ENCODE results near the gene OR52N4.
A peak's percentile ranks its signal among the peaks of the same experiment; 100 is the strongest.
"Not testable (repeated sequence)": the region's sequence is repeated elsewhere in the genome, so short reads cannot be mapped to it uniquely, and the experiment has no call there.

The OR52N4 gene

DNA sequence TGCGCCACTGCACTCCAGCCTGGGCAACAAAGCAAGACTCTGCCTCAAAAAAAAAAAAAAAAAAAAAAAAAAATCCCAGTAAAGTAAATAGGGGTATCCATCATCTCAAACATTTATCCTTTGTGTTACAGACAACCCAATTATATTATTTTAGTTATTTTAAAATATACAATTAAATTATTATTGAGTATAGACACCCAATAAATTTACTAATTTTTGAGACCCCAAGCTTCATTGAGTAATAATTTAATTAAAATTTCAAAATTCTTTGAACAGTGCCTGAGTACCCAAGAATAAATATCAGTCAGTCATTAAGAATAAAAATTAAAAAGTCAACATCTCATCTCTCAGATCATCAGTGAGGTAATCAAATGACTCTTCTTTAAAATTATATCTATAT, at the start of gene OR52N4:
Gene OR52N4, plus strand, starts transcription at position 301 of the 400 bp plus-strand sequence. CDS start 498 bp downstream, outside the sequence.
- DNase-seq, result no peak

DNA sequence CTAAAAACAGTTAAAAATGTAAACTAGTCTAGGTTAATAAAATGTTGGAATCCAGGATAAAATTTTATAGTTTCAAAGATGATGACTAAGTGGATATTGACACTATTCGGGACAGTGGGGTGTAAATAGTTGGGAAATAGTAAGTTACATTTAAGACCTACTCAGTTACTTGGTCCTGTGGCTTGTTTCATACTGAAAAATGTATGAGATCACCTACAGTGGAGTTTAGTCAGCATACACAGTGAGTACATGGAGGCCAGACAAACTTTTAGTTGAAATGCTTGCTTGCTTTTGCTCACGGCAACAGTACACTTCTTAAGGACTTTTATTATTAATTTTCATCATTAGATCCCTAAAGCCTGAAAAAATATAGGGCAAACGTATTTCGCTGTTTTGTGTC, 48.4 kb upstream of the OR52N4 start:
- peak; percentile 12 for DNase-seq

DNA sequence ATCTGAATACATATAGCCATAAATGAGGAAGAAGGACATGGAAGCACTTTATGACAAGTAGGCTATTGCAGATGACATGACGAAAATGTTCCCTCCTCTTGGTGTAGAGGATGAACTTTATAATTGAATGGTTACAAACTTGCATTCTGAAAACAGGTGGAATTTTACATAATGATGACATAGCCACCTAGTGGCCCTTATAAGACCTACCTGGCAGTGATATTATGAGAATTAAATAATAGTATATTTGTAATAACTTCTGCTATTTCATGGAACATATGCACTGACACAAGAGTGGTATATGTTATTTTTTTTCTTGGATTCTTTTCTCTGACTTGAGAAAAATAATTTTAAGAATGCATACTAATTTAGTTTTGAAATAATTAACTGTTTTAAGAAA, 41.5 kb upstream of the OR52N4 start:
- no peak for DNase-seq

DNA sequence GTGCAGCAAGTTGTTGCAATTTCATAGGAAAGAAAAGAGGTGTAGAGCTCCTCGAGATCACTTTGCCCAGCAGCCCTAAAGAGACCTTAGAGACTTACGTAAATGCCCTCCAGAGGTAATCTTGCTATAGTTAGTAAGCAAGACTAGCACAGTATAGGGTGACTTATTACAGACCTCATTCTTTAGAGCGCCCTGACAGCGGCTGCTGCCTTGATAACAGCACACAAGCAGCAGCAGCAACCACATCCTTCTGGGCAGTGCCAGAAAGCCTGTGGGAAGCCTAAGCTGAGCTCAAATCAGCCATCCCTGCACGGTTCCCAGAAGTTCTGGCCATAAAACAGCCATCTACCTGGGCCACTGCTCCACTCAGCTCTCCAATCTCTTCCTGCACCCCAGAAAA, 40.3 kb upstream of the OR52N4 start:
- no peak for DNase-seq

GRCh38 chr11:5716518-5716917, 37.5 kb upstream of the OR52N4 start:
- not testable (repeated sequence) for DNase-seq

GRCh38 chr11:5719703-5720495, 34.1 kb upstream of the OR52N4 start:
- no peak for DNase-seq

DNA sequence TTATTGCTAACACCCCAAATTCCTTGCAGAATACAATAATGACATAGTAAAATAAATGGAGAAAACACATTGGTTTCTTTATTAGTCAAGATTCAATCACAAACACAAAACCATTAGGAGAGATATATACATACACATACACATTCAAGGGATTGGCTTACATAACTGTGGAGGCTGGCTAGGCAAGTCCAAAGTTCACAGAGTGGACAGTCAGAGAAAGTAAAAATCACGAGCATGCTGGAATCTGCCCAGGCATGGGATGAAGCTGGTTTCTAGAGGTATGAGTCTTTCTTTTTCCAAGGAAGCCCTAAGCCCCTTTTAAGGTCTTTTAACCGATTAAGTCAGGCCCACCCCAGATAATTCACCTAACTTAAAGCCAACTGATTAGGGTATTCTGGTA, 31.4 kb upstream of the OR52N4 start:
- DNase-seq, result no peak

DNA sequence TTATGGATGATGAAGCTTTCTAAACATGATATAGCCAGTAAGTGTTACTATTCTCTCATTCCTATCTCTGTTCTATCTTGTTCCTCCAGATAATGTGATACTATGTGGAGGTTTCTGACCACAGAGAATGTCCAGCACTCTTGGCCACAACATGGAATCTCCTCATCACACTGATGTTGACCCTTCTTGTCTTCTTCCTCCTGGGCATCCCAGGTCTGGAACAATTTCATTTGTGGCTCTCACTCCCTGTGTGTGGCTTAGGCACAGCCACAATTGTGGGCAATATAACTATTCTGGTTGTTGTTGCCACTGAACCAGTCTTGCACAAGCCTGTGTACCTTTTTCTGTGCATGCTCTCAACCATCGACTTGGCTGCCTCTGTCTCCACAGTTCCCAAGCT, 27.7 kb upstream of the OR52N4 start:
- DNase-seq, result no peak

DNA sequence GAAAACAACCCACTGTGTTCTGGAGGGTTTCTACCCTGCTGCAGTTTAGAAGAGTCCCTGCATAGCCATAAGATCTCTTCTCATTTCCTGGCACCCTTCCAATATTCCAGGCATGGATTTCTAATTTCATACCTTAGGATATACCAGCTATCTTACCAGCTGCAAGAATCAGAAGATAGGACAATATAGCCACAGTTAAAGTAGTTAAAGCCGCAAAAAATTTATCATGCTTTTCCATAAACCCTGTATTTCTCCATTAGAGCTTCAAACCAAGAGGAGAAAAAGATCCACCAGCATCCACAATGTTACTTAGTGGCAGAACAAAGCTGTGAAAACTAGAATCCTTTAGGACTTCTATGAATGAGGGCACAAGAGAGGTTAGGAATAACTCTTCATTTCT, 26.4 kb upstream of the OR52N4 start:
- no peak for DNase-seq

- no peak for DNase-seq
Measured at GRCh38 chr11:5736396-5736795, 17.6 kb upstream of the OR52N4 start, which contains the start of gene OR56B1. OR56B1 (plus strand) TSS chr11:5736448; CDS start chr11:5736517, 69 bp downstream.

GRCh38 chr11:5737091-5737490, 17.0 kb upstream of the OR52N4 start:
- peak; percentile 31 for DNase-seq

DNA sequence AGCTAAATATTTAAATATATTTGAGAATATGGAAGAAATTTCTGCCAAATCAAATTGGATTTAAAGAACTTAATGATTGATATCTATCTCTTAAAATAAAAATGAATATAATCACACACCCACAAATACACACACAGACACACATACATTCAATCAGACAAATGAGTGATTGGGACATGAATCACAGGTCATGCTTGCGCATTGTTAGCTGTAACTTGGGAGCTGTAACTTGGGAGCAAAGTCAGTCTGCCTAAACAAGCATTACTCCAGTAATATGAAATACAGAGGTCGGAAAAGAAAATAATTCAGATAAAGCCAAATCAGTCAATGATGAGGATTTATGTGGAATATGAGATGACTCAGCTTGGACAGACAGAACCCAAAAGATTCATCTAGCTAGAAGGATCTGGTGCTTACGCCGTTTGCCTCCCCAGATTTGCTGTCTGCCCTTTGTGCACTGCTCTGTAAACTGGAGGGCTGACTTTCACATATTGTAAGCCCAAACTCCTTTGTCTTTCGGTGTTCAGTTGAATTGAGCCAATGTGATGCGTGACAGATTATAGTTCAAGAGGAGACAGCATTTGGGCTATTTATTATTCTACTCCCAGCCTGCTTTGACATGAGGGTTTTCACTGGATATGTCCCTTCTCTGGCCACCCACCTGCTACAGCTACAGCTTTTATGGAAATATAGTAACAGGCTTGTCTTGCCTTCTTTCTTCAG, 16.2 kb upstream of the OR52N4 start:
- DNase-seq, result no peak

DNA sequence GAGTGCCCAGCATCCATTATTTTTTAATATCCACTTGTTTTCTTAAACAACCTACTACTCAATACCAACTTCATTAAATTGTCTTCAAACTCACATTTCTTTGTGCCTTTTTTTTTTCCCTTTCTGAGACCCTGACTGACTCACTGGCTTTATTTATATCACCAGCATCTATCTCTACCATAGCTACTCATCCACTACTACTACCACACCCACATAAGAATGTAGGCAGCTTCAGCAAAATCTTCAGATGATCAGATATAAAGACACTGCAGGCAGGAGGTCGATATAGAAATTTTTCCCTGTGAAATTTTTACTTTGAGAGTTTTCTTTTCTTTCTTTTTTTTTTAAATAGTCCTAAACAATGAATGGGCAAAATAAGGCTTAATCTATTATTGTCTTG, 15.6 kb upstream of the OR52N4 start:
- no peak for DNase-seq

DNA sequence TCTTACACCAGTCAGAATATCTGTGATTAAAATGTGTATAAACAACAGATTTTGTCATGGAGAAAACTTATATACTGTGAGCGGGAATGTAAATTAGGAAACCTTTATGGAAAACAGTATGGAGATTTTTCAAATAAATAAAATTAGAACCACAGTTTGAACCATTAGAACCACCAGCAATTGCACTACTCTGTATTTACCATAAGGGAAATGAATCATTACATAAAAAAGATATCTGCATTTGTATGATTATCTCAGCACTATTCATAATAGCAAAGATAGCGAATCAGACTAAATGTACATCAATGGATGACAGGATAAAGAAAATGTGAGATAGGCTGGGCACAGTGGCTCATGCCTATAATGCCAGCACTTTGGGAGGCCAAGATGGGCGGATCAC, 7.4 kb upstream of the OR52N4 start:
- no peak for DNase-seq

- no peak for DNase-seq
Measured at GRCh38 chr11:5749836-5750235, 4.2 kb upstream of the OR52N4 start.

DNA sequence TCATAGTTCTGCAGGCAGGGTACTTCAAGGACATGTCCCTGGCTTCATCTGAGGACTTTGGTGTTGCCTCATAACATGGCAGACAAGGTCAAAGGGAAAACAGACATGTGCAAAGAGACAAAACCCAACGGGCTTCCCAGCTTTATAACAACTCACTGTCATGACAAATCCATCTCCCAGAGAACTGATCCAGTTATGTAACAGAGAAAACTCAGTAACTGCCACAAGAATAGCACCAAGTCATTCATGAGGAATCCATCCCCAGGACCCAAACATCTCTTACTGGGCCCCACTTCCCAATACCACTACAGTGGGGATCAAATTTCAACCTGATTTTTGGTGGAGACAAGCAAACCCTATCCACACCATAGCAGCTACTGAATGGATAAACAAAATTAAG, 13.0 kb downstream of the OR52N4 start:
- DNase-seq, result no peak

- DNase-seq, result no peak
Measured at GRCh38 chr11:5783255-5783654, 29.2 kb downstream of the OR52N4 start, which contains the start of gene OR52N5. OR52N5 (minus strand) TSS chr11:5783355; CDS start chr11:5778634, 4,721 bp downstream.

DNA sequence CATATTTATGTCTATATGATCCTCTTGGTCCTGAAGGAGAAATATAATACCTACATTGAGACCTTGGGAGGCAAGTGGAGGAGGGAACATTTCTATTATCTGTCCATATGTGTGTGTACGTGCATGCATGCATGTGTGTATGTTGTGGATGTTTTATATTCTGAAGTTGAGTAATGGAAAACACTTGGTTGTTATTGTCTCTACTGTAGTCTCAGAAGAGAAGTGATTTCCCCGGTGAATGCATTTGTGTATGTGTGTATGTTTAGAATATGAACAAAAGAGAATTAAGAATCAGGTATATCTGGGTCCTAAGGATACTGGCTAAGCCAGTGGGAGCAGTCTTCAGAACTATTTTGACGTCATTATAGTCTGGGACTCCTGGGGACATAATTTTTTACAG, 37.1 kb downstream of the OR52N4 start, which contains the start of gene OR52N1:
Gene OR52N1, minus strand, starts transcription at position 101 of the 400 bp plus-strand sequence. CDS start 2,449 bp downstream, outside the sequence.
- DNase-seq, result no peak

DNA sequence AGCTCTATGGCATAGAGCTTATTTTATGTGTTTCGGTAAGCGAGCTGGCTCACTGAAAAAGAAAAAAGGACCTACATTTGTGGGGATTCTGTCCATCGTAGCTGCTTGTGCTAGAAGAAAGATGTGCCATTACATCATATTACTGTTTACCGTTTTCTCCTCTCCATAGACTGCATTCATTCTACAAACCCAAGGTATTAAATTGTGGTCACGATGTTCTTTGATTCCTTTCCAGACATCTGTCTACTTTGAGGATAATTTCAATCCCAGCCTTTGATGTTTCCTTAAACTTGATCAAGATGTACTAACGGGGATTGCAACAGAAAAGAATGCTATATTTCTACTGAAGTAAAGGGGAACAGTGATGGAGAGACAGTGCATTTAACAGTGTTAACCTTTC, 42.5 kb downstream of the OR52N4 start:
- DNase-seq, result no peak

DNA sequence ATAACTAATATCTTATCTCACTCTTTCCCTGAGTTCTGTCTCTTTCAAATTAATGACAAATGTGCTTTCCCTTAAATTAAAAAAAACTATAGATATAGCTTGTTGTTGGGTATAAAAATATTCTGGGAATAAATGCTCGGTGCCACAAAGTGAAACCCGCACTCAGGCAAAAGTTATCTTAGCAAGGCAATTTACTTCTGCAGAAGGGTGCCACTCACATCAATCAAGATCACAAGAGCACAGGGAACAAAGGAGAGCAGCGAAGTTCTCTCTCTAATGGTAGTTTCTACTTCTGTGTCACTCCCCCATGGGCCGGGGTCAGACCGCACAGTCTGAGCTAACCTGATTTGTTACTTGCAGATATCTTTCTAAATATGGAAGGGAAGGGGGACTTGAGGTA, 49.9 kb downstream of the OR52N4 start:
- DNase-seq, result no peak
